GM12875 (cell line): ENCODE results near the gene KRT75.

Experiments used
- H3K4me3 ChIP-seq: one replicate; pipeline ENCODE4 v1.5.1; 2011; ENCODE audit warnings: low read depth, low read length, control low read depth
- TF ChIP-seq, protein P1 (sequence below): IDR thresholded peaks from 2 replicates; pipeline ENCODE4 v1.5.1; 2011; ENCODE audit warnings: low read depth, mild to moderate bottlenecking, control low read depth, inconsistent platforms, low read length, moderate library complexity, borderline replicate concordance; ENCODE audit not compliant: insufficient read depth

Gene KRT75

DNA sequence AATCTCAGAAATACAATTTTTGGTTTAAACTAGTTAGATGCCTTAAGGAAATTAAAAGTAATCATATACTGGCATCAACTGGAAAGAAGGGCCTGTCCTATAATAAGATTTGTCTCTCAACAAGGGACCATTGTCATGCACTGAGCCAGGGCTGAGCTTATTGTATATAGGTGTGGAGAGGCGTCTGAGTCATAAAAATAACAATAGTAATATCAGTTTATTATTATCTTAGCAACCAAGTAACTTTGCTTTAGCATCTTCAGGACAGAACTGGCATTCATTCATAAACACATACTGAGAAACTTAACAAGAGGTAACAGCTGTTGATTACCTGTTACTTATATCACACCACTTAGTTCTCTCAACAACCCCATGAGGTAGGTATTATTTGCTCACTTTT lies 7.1 kb downstream of the KRT75 start:
- TF ChIP-seq, protein P1, sequence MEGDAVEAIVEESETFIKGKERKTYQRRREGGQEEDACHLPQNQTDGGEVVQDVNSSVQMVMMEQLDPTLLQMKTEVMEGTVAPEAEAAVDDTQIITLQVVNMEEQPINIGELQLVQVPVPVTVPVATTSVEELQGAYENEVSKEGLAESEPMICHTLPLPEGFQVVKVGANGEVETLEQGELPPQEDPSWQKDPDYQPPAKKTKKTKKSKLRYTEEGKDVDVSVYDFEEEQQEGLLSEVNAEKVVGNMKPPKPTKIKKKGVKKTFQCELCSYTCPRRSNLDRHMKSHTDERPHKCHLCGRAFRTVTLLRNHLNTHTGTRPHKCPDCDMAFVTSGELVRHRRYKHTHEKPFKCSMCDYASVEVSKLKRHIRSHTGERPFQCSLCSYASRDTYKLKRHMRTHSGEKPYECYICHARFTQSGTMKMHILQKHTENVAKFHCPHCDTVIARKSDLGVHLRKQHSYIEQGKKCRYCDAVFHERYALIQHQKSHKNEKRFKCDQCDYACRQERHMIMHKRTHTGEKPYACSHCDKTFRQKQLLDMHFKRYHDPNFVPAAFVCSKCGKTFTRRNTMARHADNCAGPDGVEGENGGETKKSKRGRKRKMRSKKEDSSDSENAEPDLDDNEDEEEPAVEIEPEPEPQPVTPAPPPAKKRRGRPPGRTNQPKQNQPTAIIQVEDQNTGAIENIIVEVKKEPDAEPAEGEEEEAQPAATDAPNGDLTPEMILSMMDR: no peak
- no peak overlapping the region for H3K4me3 ChIP-seq

DNA sequence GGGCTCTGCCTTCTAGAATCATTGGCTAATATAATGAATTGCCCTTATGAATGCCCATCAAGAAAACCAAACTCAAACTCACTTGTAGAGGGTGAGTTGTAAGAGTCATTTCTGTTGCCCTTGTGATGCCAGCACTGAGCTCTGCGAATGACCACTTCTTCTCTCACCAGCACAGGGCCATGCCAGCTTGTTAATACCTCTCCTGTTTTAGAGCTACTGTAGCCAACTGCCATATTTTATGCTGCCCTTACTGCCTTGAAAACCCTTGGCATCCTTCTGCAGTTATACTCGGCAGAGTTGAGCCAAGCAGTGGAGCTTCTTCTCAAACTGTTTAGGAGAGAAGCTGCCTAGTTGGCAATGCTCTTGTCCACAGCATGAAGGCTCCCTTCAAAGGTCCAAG lies 8.1 kb downstream of the KRT75 start:
- H3K4me3 ChIP-seq: no peak overlapping the region
- TF ChIP-seq, protein P1: no peak

DNA sequence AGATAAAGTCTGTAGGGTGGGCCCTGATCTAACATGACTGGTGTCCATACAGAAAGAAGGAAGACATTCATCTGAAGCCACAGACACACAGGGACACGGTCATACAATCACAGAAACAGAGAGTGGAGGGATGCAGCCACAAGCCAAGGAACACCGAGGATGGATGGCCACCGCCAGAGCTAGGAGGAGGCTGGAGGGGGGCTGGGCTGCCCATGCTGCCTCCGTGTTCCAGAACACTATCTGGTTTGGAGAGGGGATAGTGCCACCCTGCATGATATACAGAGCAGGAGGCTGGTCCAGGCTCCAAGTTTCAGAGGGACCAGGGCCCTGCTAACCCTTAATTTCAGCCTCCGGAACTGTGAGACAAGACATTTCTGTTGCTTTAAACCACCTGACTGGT lies 8.7 kb downstream of the KRT75 start:
- no peak overlapping the region for H3K4me3 ChIP-seq
- TF ChIP-seq, protein P1: no peak

DNA sequence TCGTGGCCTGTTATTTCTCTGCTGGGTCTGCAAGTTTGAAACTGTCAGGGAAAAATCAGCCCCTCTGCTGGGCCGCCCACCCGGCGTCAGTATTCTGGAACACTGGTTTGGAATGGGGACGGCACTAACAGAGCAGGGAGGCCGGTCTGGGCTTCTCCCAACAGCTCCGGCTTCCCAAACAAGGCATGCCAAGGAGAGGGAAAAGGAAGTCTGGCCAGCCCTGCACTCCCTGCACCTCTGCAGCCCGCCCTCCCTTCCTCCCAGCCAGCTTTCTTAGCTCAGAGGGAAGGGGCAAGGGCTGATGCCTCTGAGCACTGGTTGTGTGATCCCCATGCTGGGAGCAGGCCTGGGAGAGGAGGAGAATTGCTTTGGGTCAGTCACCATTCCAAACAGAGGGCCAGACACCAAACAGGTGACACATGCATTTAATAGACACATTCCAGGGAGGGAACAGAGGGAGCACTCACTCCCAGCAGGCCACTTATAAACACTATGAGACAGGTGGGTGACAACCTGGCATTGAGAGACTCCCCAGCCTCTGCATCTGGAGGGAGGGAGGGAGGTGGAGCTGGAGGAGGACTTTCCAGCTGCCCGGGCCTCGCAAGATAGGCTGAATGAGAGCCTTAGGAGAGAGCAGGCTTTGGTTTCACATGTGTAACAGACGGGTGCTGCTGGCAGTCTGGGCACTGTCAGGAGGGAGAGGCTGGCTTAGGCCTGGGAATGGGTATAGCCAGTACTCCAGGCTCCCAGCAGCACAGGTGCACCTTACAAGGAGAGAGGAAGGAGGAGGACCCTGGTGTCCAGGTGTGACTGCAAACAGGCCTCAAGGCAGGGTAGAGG lies 10.3 kb downstream of the KRT75 start:
- no peak overlapping the region for H3K4me3 ChIP-seq

DNA sequence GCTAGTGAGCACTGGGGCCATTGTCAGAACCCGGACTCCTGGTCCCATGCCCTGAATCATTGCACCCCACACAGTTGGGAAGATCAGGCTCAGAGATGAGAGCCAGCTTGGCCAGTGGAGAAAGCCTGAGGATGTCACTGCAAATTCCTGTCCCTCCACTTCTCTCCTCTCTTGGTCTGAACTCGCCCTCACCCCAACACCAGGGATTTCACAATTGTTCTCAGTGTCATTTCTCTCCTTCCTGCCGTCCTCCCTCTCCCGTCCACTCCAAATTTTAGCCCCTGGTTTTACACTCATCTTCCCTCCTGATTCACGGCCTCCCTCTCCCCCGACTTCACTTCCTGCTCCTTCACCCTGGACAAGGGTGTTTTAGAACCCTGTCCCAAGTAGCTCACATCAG lies 11.1 kb downstream of the KRT75 start:
- TF ChIP-seq, protein P1: no peak

More for the DNA sequence above, 10.3 kb downstream of the KRT75 start:
- TF ChIP-seq, protein P1: no peak

DNA sequence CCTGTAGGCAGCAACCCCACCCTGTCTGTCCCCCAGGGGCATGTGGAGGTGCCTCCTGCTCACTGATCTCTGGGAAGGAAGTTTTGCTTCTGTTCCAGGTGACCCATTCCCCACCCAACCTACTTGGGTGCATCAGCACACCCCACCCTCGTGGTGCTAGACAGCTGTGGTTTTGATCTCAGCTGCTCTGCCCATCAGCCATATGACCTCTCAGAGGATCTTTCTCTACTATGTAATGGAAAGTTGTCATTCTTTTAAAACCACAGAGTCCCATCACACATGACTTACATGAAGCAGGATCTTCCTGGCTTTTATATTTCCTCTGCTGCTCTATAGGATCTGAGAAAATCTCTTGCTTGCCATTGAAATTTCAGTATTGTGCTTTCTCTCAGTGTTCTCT lies 14.5 kb downstream of the KRT75 start:
- no peak overlapping the region for H3K4me3 ChIP-seq
- TF ChIP-seq, protein P1: no peak

More for the DNA sequence above, 11.1 kb downstream of the KRT75 start:
- H3K4me3 ChIP-seq: no peak overlapping the region

DNA sequence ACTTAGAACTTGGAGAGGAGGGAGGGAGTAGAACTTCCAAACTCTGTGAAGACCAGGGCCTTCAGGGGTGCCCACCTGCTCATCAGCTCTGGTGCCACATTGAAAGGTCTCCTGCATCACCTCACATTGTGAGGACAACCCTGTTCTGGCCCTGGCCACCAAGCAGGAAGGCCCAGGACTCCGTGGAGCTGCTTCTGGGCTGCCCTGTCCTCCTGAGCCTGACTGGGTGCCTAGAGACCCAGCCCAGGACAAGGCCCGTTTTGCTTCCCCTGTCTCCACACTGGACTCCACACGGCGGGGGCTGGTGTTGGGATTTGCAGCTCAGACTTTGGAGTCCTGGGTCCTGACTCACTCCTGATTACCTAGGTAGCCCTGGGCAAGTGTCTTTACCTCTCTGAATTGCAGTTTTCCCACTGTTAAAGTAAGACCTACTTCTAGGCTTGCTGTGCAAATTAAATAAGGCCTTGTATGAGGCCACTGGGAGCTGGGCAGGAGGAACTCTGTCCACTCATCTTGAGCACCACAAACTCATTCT lies 15.5 kb downstream of the KRT75 start:
- TF ChIP-seq, protein P1: no peak
- no peak overlapping the region for H3K4me3 ChIP-seq
